Measurements from ENCODE around the gene SLC25A45. TPM values are rescaled to one million over a fixed set of nuclear protein-coding genes. Genes with fewer than 3 reads are reported as not detected.

The SLC25A45 gene
- total RNA-seq, 2 donors from 2014 or later, result 11.7 to 13.3 TPM

- Histone ChIP-seq H3K4me3 (no peak overlapping the region), H3K9me3 (no peaks in the 10 kb centered on the region), H3K36me3 (no peaks in the 10 kb centered on the region), H3K27me3 (replicated peaks; ENCODE audit: insufficient read depth) (no peaks in the 10 kb centered on the region), H3K27ac (no peak overlapping the region), H3K4me1 (replicated peaks) (peaks cover 4% of the 10 kb centered on the region)
- intact Hi-C loops (cut with DNase I), result loop anchor here (5.0 kb wide), 1 partner anchor 149 kb away; the partner anchor contains the start of gene SCYL1
- DNase-seq (ENCODE audit: low spot score), result no peak
- TF ChIP-seq POLR2AphosphoS5 (IDR thresholded peaks at IDR 0.05) (no peak), CTCF (IDR thresholded peaks at IDR 0.05) (no peak), POLR2A (IDR thresholded peaks at IDR 0.05) (no peak)
- 74% methylated on average over 19 of the region's 19 CpGs for WGBS
Measured at GRCh38 chr11:65378208-65378927, 4.1 kb downstream of the SLC25A45 start.

- Histone ChIP-seq H3K4me1 (replicated peaks) (no peaks in the 10 kb centered on the region), H3K27ac (no peak overlapping the region), H3K36me3 (no peaks in the 10 kb centered on the region), H3K9me3 (no peaks in the 10 kb centered on the region), H3K4me3 (no peak overlapping the region), H3K27me3 (replicated peaks; ENCODE audit: insufficient read depth) (no peaks in the 10 kb centered on the region)
- intact Hi-C loops (cut with DNase I), result loop anchor here (5.0 kb wide), 1 partner anchor 150 kb away; the partner anchor contains the start of gene SCYL1
- TF ChIP-seq POLR2A (IDR thresholded peaks at IDR 0.05), result no peak
- TF ChIP-seq POLR2AphosphoS5 (IDR thresholded peaks at IDR 0.05), result no peak
- no peak for TF ChIP-seq CTCF (IDR thresholded peaks at IDR 0.05)
- 91% methylated on average over 8 of the region's 8 CpGs for WGBS
- no peak for DNase-seq (ENCODE audit: low spot score)
Measured at GRCh38 chr11:65377777-65378176, 4.7 kb downstream of the SLC25A45 start.

GRCh38 chr11:65377036-65377435, 5.4 kb downstream of the SLC25A45 start:
- Histone ChIP-seq H3K36me3 (no peaks in the 10 kb centered on the region), H3K4me1 (replicated peaks) (no peaks in the 10 kb centered on the region), H3K4me3 (no peak overlapping the region), H3K27ac (no peak overlapping the region), H3K9me3 (no peaks in the 10 kb centered on the region), H3K27me3 (replicated peaks; ENCODE audit: insufficient read depth) (no peaks in the 10 kb centered on the region)
- WGBS, result 72% methylated on average over 6 of the region's 8 CpGs
- no peak for DNase-seq (ENCODE audit: low spot score)
- TF ChIP-seq CTCF (IDR thresholded peaks at IDR 0.05) (no peak), POLR2AphosphoS5 (IDR thresholded peaks at IDR 0.05) (no peak), POLR2A (IDR thresholded peaks at IDR 0.05) (no peak)
- intact Hi-C loops (cut with DNase I), result loop anchor here (5.0 kb wide), 1 partner anchor 150 kb away; the partner anchor contains the start of gene SCYL1

GRCh38 chr11:65376138-65376713, 6.2 kb downstream of the SLC25A45 start:
- H3K27ac ChIP-seq, result no peak overlapping the region
- TF ChIP-seq POLR2A (IDR thresholded peaks at IDR 0.05) (no peak), POLR2AphosphoS5 (IDR thresholded peaks at IDR 0.05) (no peak), CTCF (IDR thresholded peaks at IDR 0.05) (no peak)
- no peaks in the 10 kb centered on the region for H3K4me1 ChIP-seq (replicated peaks)
- no peaks in the 10 kb centered on the region for H3K9me3 ChIP-seq
- WGBS, result 85% methylated on average over 16 of the region's 16 CpGs
- no peaks in the 10 kb centered on the region for H3K36me3 ChIP-seq
- no peak overlapping the region for H3K4me3 ChIP-seq
- DNase-seq (ENCODE audit: low spot score), result no peak
- H3K27me3 ChIP-seq (replicated peaks; ENCODE audit: insufficient read depth), result no peaks in the 10 kb centered on the region
- intact Hi-C loops (cut with DNase I), result loop anchor here (5.0 kb wide), 1 partner anchor 151 kb away; the partner anchor contains the start of gene SCYL1
